Lower lobe of right lung (tissue), 2 donors: ENCODE measurements around the gene OVCA2. TPM values are rescaled to one million over a fixed set of nuclear protein-coding genes. Genes with fewer than 3 reads are reported as not detected.

Experiments used
- ATAC-seq, 2 donors: fragments of 200-7000 bp; cut with Tn5 transposase; one replicate each; pipeline ENCODE4 v1.9.1; 2020 to 2022; ENCODE audit warnings: mild to moderate bottlenecking in 2 of 2, moderate library complexity in 2 of 2
- DNase-seq: peaks from one replicate; pipeline ENCODE4 v3.0.0-alpha.2; 2020
- H3K27ac ChIP-seq: fragments of 200-600 bp; one replicate; pipeline ENCODE4 v1.8.0; 2022
- H3K27me3 ChIP-seq: fragments of 200-600 bp; one replicate; pipeline ENCODE4 v1.8.0; 2022; ENCODE audit warnings: low read depth
- H3K36me3 ChIP-seq: fragments of 200-600 bp; one replicate; pipeline ENCODE4 v1.8.0; 2022; ENCODE audit warnings: mild to moderate bottlenecking
- H3K4me1 ChIP-seq: fragments of 200-600 bp; one replicate; pipeline ENCODE4 v1.8.0; 2022
- H3K4me3 ChIP-seq: fragments of 200-600 bp; one replicate; pipeline ENCODE4 v1.8.0; 2022; ENCODE audit warnings: mild to moderate bottlenecking
- H3K9me3 ChIP-seq: fragments of 200-600 bp; one replicate; pipeline ENCODE4 v1.8.0; 2022
- intact Hi-C: fragments of 100-400 bp; cut with DNase I; formaldehyde crosslinking; loops from one replicate; pipeline ENCODE4 v1.11.0; 2022
- total RNA-seq: library from RNA; stranded (reverse); fragmentation: NEBNext Ultra II Directional; extraction: Animal tissue kit (Norgen Biotek cat#: 25700); gene quantifications from one replicate; pipeline ENCODE4 v1.2.1, GENCODE V29; 2021
- TF ChIP-seq, protein P1 (sequence below): fragments of 200-600 bp; IDR thresholded peaks from one replicate; pipeline ENCODE4 v1.8.0; 2022; ENCODE audit warnings: antibody characterized with exemption, mild to moderate bottlenecking
- donor health status: DM: no; HTN: yes; CAD: no; lungs with severe emphysema.

Gene OVCA2
- total RNA-seq, 1 donor from 2014 or later = 20.3 TPM

DNA sequence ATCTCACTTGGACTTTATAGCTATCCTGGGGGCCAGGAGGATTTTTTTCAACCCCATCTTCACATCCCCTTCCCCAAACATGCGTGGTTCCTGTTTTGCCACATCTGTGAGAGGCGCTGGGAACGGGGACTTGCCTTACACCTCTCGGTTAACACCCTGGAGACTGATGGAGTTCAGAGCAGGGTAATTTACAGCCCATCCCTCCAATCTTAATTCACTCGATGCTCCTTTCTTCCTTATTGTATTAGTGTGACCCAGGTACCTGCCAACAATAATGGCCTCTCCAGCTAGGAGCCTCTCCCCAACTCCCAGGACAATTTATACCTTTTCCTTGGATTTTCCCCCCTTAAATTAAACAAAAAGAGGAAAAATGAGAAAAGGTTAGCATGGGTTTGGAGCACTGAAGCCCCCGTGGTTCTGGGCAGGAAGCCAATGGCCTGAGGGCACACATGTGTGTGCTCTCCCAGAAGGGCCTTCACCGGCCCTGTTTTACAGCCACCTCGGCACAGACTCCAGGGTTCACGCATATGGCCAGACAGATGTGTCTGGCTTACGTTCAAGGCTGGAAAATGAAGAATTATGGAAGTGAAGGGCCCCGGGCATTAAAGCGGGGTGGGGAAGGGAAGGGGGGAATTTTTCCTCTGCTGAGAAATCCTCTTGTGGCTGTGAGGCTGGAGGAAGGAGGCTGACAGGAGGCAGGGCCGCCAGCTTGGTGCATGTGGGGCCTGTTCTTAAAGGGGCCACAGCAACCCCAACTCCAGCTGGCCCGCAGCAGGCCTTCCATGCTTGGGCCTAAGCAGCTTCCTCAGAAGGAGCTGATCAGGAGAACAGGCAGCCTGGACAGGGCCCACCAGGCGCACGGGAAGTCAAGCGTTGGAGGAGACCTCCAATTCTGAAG, 34.5 kb downstream of the OVCA2 start:
- no peaks in the 10 kb centered on the region for H3K27me3 ChIP-seq
- intact Hi-C loops = no loop called here

DNA sequence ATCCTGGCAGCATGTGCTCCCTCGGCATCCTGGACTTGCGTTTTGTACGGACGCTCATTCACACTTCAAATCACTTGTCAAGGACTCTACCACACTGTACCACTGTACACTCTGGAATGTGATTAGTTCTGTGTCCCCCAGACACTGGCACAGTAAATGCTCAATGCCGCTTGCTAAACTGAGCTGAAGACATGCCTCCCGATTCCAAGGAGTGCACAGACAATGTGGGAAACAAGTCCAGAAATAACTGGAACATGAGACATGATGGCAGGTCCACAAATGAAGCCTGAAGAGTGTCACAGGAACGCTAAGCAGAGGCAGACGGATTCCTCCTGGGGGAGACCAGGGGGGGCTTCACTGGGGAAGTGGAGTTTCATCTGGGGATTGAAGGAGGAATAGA, 35.2 kb downstream of the OVCA2 start:
- TF ChIP-seq, protein P1, sequence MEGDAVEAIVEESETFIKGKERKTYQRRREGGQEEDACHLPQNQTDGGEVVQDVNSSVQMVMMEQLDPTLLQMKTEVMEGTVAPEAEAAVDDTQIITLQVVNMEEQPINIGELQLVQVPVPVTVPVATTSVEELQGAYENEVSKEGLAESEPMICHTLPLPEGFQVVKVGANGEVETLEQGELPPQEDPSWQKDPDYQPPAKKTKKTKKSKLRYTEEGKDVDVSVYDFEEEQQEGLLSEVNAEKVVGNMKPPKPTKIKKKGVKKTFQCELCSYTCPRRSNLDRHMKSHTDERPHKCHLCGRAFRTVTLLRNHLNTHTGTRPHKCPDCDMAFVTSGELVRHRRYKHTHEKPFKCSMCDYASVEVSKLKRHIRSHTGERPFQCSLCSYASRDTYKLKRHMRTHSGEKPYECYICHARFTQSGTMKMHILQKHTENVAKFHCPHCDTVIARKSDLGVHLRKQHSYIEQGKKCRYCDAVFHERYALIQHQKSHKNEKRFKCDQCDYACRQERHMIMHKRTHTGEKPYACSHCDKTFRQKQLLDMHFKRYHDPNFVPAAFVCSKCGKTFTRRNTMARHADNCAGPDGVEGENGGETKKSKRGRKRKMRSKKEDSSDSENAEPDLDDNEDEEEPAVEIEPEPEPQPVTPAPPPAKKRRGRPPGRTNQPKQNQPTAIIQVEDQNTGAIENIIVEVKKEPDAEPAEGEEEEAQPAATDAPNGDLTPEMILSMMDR = no peak
- no peak for ATAC-seq
- no peaks in the 10 kb centered on the region for H3K9me3 ChIP-seq
- no peaks in the 10 kb centered on the region for H3K27me3 ChIP-seq
- H3K36me3 ChIP-seq = peaks cover 50% of the 10 kb centered on the region
- peaks cover 37% of the 10 kb centered on the region for H3K4me1 ChIP-seq
- H3K27ac ChIP-seq = no peak overlapping the region
- H3K4me3 ChIP-seq = no peak overlapping the region
- intact Hi-C loops = no loop called here
- no peak for DNase-seq

More for the DNA sequence above, 34.5 kb downstream of the OVCA2 start:
- Histone ChIP-seq H3K36me3 (peaks cover 46% of the 10 kb centered on the region), H3K4me1 (peaks cover 41% of the 10 kb centered on the region), H3K27ac (peak overlapping the region; percentile 79), H3K9me3 (no peaks in the 10 kb centered on the region), H3K4me3 (no peak overlapping the region)
- DNase-seq (no peak), ATAC-seq (no peak)
- TF ChIP-seq, protein P1 = no peak

DNA sequence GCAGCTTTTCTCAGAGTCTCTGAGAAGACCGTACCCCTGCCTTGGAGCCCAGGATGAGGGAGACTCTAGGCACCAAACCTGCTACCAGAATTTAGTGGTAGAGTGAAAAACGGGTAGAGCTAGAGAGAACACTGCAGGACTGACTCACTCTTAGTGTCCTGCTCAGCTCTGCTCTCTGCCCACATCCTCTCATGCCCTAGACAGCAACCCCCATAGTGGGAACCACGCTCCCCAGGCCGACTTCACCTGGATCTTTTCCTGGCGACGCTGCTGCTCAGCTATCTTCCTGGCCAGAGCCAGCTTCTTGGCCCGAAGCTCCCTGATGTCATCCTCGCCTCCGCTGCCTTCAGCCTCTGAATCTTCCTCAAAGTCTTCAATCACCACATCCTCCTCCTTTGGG, 39.7 kb downstream of the OVCA2 start:
- Histone ChIP-seq H3K27me3 (no peaks in the 10 kb centered on the region), H3K4me3 (no peak overlapping the region), H3K27ac (no peak overlapping the region), H3K9me3 (no peaks in the 10 kb centered on the region), H3K36me3 (peaks cover 47% of the 10 kb centered on the region), H3K4me1 (peaks cover 49% of the 10 kb centered on the region)
- ATAC-seq (no peak), DNase-seq (peak; percentile 15)
- intact Hi-C loops = no loop called here
- TF ChIP-seq, protein P1 = no peak

DNA sequence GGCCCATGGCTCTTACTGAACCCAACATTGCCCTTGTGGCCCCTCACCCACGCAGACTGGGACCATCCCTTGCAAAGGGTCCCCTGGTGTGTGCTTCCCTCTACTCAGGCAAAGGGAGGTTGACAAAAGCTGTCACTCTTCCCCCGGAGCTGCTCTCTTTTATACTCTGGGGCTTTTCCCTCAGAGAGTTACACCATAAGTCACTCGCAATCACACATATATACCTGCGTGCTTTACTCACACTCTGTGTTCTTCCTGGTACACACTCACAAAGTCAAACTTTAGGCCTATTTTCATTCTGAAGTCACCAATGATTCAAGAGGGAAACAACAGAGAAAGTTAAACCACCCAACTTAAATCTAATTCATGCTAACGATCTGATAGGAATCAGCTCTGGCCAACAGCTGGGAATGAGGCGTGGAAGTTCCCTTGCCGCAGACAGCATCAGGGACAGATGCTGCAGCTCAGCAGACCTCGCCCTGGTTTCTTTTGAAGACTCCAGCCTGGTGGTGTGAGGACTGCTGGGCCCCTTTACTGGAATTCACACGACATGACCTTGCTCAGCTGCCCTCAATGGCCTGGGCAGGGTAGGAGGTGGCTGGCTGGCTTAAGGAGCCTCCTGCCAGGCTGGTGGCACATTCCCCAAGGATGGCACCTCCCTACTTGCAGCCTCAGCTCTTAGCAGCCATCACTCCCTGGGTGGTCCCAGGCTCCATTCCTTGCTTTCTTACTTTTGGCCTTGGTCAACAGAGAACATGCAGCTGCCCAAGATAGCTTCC, 40.4 kb downstream of the OVCA2 start:
- H3K27me3 ChIP-seq = no peaks in the 10 kb centered on the region
- H3K36me3 ChIP-seq = peaks cover 40% of the 10 kb centered on the region
- no peak overlapping the region for H3K4me3 ChIP-seq
- H3K27ac ChIP-seq = peak overlapping the region; percentile 81
- H3K4me1 ChIP-seq = peaks cover 53% of the 10 kb centered on the region
- intact Hi-C loops = no loop called here
- no peaks in the 10 kb centered on the region for H3K9me3 ChIP-seq
- ATAC-seq (no peak), DNase-seq (peak; percentile 20)
- TF ChIP-seq, protein P1 = no peak

DNA sequence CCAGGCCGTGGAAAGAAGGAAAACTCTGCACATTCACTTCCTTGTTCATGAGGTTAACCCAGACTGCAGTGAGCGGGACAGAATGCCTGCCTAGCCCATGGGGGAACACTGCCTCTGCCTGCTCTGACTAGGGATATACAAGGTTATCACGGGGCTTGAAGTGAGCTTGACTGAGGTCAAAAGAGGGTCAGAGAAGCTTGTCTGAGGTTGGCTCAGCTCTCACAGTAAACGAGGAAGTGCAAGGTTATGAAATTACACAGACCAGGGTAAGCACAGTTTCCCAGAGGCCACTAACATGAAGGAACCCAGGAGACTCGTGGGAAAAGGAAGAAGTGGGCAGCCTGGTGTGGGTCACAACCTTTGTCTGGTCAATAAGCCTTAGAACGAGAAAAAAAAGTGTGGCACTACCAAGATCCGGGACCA, 41.8 kb downstream of the OVCA2 start:
- ATAC-seq = peak; percentile 79 to 81
- DNase-seq = peak; percentile 68
- Histone ChIP-seq H3K9me3 (no peaks in the 10 kb centered on the region), H3K27me3 (no peaks in the 10 kb centered on the region), H3K36me3 (peaks cover 31% of the 10 kb centered on the region), H3K4me3 (no peak overlapping the region), H3K4me1 (peaks cover 67% of the 10 kb centered on the region), H3K27ac (peak overlapping the region; percentile 81)
- intact Hi-C loops = no loop called here
- TF ChIP-seq, protein P1 = no peak
